ENCODE data around the gene SDK2.

DNA sequence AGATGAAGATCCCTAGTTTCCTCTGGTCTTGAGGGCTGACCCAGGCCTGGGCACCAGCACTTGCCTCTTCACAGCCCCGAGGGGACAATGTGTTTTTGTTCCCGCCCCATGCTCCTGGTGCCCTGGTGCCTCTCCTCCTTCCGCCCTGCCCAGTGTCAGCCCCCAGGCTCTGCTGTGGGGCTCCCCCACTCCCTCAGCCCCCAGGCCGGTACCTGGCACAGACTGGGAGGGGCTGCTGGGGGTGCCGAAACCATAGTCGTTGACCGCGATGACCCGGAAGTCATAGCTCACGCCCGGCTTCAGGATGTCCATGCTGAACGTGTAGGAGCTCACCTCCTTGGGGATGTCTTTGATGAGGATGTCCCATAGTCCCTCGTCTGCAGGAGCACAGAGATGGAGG is 292.0 kb downstream of the SDK2 start:
- TF ChIP-seq GATA3 (IDR thresholded peaks at IDR 0.05; ENCODE audit: low read depth, low read length), result no peak
- TF ChIP-seq GATA2 (IDR thresholded peaks at IDR 0.05; ENCODE audit: low read depth, low read length), result no peak

Data from SH-SY5Y (cell line).